AG09319 (cell line): ENCODE measurements around the gene RPS6KL1.
"Not testable (repeated sequence)": the region's sequence is repeated elsewhere in the genome, so short reads cannot be mapped to it uniquely, and the experiment has no call there.

ENCODE experiments used
- DNase-seq: peaks from one replicate; pipeline ENCODE4 v3.0.0-alpha.2; 2010; ENCODE audit warnings: low read depth; ENCODE audit errors: extremely low read depth
- TF ChIP-seq, protein P1 (sequence below): IDR thresholded peaks from 2 replicates; pipeline ENCODE4 v1.5.1; 2011; ENCODE audit warnings: low read depth, mild to moderate bottlenecking, inconsistent platforms, low read length, moderate library complexity

The RPS6KL1 gene

GRCh38 chr14:74934476-74935359 is 11.7 kb upstream of the RPS6KL1 start:
- no peak for DNase-seq
- TF ChIP-seq, protein P1, sequence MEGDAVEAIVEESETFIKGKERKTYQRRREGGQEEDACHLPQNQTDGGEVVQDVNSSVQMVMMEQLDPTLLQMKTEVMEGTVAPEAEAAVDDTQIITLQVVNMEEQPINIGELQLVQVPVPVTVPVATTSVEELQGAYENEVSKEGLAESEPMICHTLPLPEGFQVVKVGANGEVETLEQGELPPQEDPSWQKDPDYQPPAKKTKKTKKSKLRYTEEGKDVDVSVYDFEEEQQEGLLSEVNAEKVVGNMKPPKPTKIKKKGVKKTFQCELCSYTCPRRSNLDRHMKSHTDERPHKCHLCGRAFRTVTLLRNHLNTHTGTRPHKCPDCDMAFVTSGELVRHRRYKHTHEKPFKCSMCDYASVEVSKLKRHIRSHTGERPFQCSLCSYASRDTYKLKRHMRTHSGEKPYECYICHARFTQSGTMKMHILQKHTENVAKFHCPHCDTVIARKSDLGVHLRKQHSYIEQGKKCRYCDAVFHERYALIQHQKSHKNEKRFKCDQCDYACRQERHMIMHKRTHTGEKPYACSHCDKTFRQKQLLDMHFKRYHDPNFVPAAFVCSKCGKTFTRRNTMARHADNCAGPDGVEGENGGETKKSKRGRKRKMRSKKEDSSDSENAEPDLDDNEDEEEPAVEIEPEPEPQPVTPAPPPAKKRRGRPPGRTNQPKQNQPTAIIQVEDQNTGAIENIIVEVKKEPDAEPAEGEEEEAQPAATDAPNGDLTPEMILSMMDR, result no peak

DNA sequence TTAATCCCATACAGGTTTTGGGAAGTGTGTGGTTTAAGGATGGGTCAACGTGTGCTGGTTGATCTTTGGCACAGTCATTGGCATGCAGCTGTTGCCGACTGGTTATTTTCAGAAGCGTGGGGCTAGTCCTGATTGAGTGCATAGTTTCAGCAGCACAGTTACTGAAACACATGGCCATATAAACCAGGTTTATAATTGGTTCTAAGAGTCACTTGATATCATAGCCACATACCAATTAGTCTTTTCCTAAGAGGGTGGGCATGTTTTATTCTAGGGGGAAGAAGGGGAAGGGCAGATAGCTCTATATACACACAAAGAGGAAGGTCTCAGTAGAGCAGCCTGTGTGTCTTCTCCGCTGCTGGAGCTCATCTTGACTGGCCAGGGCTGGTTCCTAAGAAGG is 11.0 kb upstream of the RPS6KL1 start:
- TF ChIP-seq, protein P1, result no peak
- DNase-seq, result no peak

GRCh38 chr14:74932936-74933335 is 9.9 kb upstream of the RPS6KL1 start:
- not testable (repeated sequence) for DNase-seq

GRCh38 chr14:74932401-74932901 is 9.4 kb upstream of the RPS6KL1 start:
- DNase-seq, result no peak
- TF ChIP-seq, protein P1, result no peak

DNA sequence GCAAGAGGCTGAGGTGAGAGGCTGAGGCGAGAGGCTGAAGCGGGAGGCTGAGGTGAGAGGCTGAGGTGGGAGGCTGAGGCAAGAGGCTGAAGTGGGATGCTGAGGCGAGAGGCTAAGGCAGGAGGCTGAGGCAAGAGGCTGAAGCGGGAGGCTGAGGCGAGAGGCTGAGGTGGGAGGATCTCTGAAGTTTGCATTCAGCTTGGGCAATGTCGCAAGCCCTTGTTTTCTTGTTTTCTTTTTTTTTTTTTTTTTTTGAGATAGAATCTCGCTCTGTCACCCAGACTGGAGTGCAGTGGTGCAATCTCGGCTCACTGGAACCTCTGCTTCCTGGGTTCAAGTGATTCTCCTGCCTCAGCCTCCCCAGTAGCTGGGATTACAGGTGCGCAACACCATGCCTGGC is 8.7 kb upstream of the RPS6KL1 start:
- DNase-seq, result not testable (repeated sequence)

DNA sequence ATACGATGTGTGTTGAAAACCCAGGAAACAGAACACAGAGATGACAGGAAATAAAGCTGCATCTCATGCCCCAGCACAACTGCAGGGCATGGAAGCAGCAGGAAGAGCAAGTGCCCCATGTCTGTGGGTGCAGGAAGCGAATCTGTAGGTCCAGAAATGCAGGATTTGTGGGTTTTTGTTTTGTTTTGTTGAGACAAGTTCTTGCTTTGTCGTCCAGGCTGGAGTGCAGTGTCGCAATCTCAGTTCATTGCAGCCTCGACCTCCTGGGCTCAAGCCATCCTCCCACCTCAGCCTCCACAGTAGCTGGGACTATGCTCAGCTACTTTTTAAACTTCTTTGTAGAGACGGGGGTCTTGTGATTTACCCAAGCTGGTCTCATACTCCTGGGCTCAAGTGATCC is 6.2 kb upstream of the RPS6KL1 start:
- DNase-seq, result no peak
- TF ChIP-seq, protein P1, result no peak

GRCh38 chr14:74927225-74927624 is 4.2 kb upstream of the RPS6KL1 start:
- DNase-seq, result no peak
- TF ChIP-seq, protein P1, result no peak

- TF ChIP-seq, protein P1, result no peak
- DNase-seq, result no peak
Observed at GRCh38 chr14:74924061-74924460, 1.0 kb upstream of the RPS6KL1 start.
